Dendritic cell treated with granulocyte-macrophage colony-stimulating factor and Interleukin-4, amounts not matched to agents 40 ng/mL and 50 ng/mL, for 4 days (primary cell): Measurements from ENCODE around the gene CACNA2D2.

ENCODE experiments used
- H3K27ac Mint-ChIP-seq: one replicate; pipeline ENCODE4 v1.8.0; 2022; ENCODE audit warnings: mild to moderate bottlenecking, mixed read lengths
- H3K27me3 Mint-ChIP-seq: one replicate; pipeline ENCODE4 v1.8.0; 2022; ENCODE audit warnings: mild to moderate bottlenecking, mixed read lengths
- H3K36me3 Mint-ChIP-seq: one replicate; pipeline ENCODE4 v1.8.0; 2022; ENCODE audit warnings: low read depth, mixed read lengths
- H3K4me1 Mint-ChIP-seq: one replicate; pipeline ENCODE4 v1.8.0; 2022; ENCODE audit warnings: low read depth, mixed read lengths
- H3K4me3 Mint-ChIP-seq: one replicate; pipeline ENCODE4 v1.8.0; 2022; ENCODE audit warnings: mild to moderate bottlenecking, moderate library complexity, mixed read lengths
- H3K9me3 Mint-ChIP-seq: one replicate; pipeline ENCODE4 v1.8.0; 2022; ENCODE audit warnings: mixed read lengths
- intact Hi-C: fragments of 100-400 bp; cut with micrococcal nuclease; formaldehyde crosslinking; loops from one replicate; pipeline ENCODE4 v1.15.0; 2022

Gene CACNA2D2

DNA sequence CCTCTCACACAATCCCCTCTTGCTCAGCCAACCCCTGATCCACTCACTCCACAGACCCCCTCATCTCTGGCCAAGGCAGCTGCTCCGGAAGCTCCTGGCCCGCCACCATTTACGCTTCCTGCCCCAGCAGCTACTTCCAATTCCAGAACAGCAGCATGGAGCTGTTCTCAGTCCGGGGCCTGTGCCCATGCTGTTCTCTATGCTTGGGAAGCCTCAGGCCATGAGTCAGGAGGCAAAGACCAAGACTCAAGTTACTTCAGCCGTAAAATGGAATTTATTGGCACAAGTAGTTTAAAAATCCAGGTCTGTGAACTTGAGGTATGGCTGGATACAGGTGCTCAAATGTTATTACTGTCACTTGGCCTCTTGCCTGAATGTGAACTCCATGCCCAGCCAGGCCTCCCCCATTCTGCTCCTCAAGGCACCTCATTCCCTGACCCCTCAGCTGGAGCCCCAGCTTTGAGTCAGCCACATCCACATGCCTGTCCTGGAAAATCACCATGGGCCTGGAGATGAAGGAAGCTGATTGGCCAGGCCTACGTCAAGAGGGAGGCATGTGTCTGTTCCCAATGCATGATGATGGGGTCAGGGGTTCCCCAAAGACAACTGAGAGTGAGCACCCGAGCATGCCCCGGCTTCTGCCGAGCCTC lies 31.4 kb upstream of the CACNA2D2 start:
- H3K4me1 Mint-ChIP-seq = peaks cover 8% of the 10 kb centered on the region
- H3K36me3 Mint-ChIP-seq = no peaks in the 10 kb centered on the region
- H3K27ac Mint-ChIP-seq = no peak overlapping the region
- H3K9me3 Mint-ChIP-seq = no peaks in the 10 kb centered on the region
- intact Hi-C loops = no loop called here
- H3K27me3 Mint-ChIP-seq = peaks cover 77% of the 10 kb centered on the region
- H3K4me3 Mint-ChIP-seq = no peak overlapping the region

GRCh38 chr3:50533807-50534461 lies 30.5 kb upstream of the CACNA2D2 start:
- no peaks in the 10 kb centered on the region for H3K9me3 Mint-ChIP-seq
- no peaks in the 10 kb centered on the region for H3K36me3 Mint-ChIP-seq
- no peak overlapping the region for H3K27ac Mint-ChIP-seq
- no peak overlapping the region for H3K4me3 Mint-ChIP-seq
- peaks cover 12% of the 10 kb centered on the region for H3K4me1 Mint-ChIP-seq
- peaks cover 75% of the 10 kb centered on the region for H3K27me3 Mint-ChIP-seq
- intact Hi-C loops = no loop called here

DNA sequence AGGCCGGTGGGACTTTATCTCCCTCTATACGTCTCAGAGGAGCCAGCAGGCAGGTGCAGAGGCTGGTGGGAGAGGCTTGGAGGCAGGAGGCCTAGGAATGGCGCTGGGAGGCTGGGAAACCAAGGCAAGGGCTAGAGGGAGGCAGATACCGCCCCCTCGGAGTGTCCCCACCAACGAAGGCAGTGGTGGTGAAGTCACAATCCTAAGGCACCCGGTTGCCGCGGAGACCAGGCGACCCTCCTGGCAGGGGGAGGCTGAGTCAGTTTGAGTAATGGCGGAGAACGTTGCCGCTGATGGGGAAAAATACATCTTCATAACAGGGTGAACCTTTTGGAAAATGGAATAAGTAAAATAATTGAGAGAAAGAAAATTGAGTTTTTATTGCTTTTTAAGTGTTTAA lies 29.9 kb upstream of the CACNA2D2 start:
- no peak overlapping the region for H3K27ac Mint-ChIP-seq
- no peaks in the 10 kb centered on the region for H3K9me3 Mint-ChIP-seq
- H3K36me3 Mint-ChIP-seq = no peaks in the 10 kb centered on the region
- intact Hi-C loops = no loop called here
- H3K4me1 Mint-ChIP-seq = peaks cover 18% of the 10 kb centered on the region
- peaks cover 72% of the 10 kb centered on the region for H3K27me3 Mint-ChIP-seq
- no peak overlapping the region for H3K4me3 Mint-ChIP-seq

- H3K9me3 Mint-ChIP-seq = no peaks in the 10 kb centered on the region
Measured at GRCh38 chr3:50532062-50532705, 28.8 kb upstream of the CACNA2D2 start.

GRCh38 chr3:50531201-50531600 lies 27.8 kb upstream of the CACNA2D2 start:
- intact Hi-C loops = no loop called here
- Mint-ChIP-seq H3K9me3 (no peaks in the 10 kb centered on the region), H3K36me3 (no peaks in the 10 kb centered on the region), H3K27me3 (peaks cover 65% of the 10 kb centered on the region), H3K27ac (no peak overlapping the region), H3K4me3 (no peak overlapping the region), H3K4me1 (peaks cover 18% of the 10 kb centered on the region)

More at GRCh38 chr3:50532062-50532705, 28.8 kb upstream of the CACNA2D2 start:
- peaks cover 75% of the 10 kb centered on the region for H3K27me3 Mint-ChIP-seq
- no peak overlapping the region for H3K4me3 Mint-ChIP-seq
- H3K27ac Mint-ChIP-seq = no peak overlapping the region
- peaks cover 17% of the 10 kb centered on the region for H3K4me1 Mint-ChIP-seq
- intact Hi-C loops = no loop called here
- no peaks in the 10 kb centered on the region for H3K36me3 Mint-ChIP-seq

- H3K9me3 Mint-ChIP-seq = no peaks in the 10 kb centered on the region
Measured at GRCh38 chr3:50530001-50530970, 26.9 kb upstream of the CACNA2D2 start.

GRCh38 chr3:50525987-50526386 lies 22.6 kb upstream of the CACNA2D2 start:
- no peaks in the 10 kb centered on the region for H3K36me3 Mint-ChIP-seq
- H3K27me3 Mint-ChIP-seq = peaks cover 33% of the 10 kb centered on the region
- H3K9me3 Mint-ChIP-seq = no peaks in the 10 kb centered on the region
- intact Hi-C loops = no loop called here
- peaks cover 63% of the 10 kb centered on the region for H3K4me1 Mint-ChIP-seq
- H3K27ac Mint-ChIP-seq = peak overlapping the region; percentile 64
- no peak overlapping the region for H3K4me3 Mint-ChIP-seq

More at GRCh38 chr3:50530001-50530970, 26.9 kb upstream of the CACNA2D2 start:
- Mint-ChIP-seq H3K4me3 (no peak overlapping the region), H3K27me3 (peaks cover 60% of the 10 kb centered on the region), H3K27ac (no peak overlapping the region), H3K36me3 (no peaks in the 10 kb centered on the region), H3K4me1 (peaks cover 25% of the 10 kb centered on the region)
- intact Hi-C loops = no loop called here

DNA sequence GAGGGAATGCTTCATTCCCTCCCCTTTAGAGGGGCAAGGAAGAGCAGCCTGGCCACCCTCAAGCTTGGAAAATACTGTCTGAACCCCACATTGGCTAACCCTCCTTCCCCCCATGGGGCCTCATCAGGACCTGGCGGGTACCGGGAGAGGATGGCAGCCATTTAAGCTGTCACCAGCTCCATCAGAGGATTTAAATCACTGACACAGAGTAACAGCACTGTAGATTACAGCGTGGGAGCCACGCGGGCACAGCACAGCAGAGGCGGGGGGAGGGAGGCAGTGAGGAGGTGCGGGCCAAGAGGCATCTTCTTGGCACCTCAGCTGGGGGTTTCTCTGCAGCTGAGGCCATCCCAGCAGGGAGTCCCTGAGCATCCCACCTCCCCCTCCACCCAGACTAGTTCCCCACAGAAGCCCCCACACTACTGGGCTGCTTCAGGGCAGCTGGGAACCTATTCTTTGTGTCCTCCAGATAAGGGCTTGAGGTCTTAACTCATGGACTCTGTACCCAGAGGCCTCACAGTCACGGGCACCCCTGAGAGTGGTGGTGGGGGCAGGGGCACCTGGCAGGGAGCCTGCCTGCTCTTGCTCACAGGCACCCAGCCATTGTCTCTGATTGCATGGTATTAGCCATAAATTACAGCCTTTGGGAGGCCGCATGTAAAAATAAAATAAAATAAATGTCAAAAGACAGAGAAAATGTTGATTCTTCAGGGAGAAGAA lies 21.9 kb upstream of the CACNA2D2 start:
- Mint-ChIP-seq H3K4me1 (peaks cover 68% of the 10 kb centered on the region), H3K4me3 (no peak overlapping the region)

GRCh38 chr3:50524746-50525145 lies 21.3 kb upstream of the CACNA2D2 start:
- H3K27me3 Mint-ChIP-seq = peaks cover 28% of the 10 kb centered on the region
- H3K9me3 Mint-ChIP-seq = no peaks in the 10 kb centered on the region
- H3K36me3 Mint-ChIP-seq = no peaks in the 10 kb centered on the region
- H3K4me3 Mint-ChIP-seq = no peak overlapping the region
- peaks cover 67% of the 10 kb centered on the region for H3K4me1 Mint-ChIP-seq
- no peak overlapping the region for H3K27ac Mint-ChIP-seq
- intact Hi-C loops = no loop called here

More for the DNA sequence above, 21.9 kb upstream of the CACNA2D2 start:
- Mint-ChIP-seq H3K9me3 (no peaks in the 10 kb centered on the region), H3K27me3 (peaks cover 33% of the 10 kb centered on the region), H3K36me3 (no peaks in the 10 kb centered on the region), H3K27ac (peak overlapping the region; percentile 64)
- intact Hi-C loops = no loop called here

DNA sequence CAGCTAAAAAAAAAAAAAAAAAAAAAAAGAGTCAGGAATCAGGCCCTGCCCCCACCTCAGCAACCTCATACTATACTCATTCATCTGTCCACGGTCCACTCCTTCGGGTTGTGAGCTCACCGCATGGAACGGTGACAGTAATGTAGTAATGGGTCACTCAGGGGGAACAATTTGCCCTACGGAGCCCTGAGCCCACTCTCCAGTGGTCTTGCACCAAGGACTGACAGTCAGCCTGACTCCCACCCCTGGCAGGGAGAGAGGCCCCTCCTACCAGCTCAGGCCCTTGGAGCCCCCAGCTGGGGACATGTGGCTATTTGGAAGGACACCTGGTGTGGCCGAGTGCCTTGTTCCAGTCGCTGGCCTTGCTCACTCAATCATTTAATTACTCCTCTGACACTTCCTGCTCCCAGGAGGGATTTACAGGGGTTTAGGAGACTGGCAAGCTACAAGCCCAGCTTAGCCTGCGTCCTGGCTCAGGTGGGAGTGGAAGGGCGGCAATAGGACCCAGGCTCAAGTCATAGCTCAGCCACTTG lies 19.9 kb upstream of the CACNA2D2 start:
- Mint-ChIP-seq H3K27me3 (peaks cover 34% of the 10 kb centered on the region), H3K4me1 (peaks cover 58% of the 10 kb centered on the region), H3K36me3 (no peaks in the 10 kb centered on the region), H3K27ac (peak overlapping the region; percentile 23), H3K4me3 (no peak overlapping the region), H3K9me3 (no peaks in the 10 kb centered on the region)
- intact Hi-C loops = no loop called here

GRCh38 chr3:50521572-50521971 lies 18.1 kb upstream of the CACNA2D2 start:
- no peaks in the 10 kb centered on the region for H3K9me3 Mint-ChIP-seq
- H3K36me3 Mint-ChIP-seq = no peaks in the 10 kb centered on the region
- H3K27ac Mint-ChIP-seq = no peak overlapping the region
- H3K4me1 Mint-ChIP-seq = peaks cover 57% of the 10 kb centered on the region
- H3K27me3 Mint-ChIP-seq = peaks cover 30% of the 10 kb centered on the region
- intact Hi-C loops = no loop called here
- H3K4me3 Mint-ChIP-seq = no peak overlapping the region

- H3K4me1 Mint-ChIP-seq = peaks cover 57% of the 10 kb centered on the region
- H3K36me3 Mint-ChIP-seq = no peaks in the 10 kb centered on the region
- H3K9me3 Mint-ChIP-seq = no peaks in the 10 kb centered on the region
- no peak overlapping the region for H3K27ac Mint-ChIP-seq
- no peak overlapping the region for H3K4me3 Mint-ChIP-seq
- peaks cover 33% of the 10 kb centered on the region for H3K27me3 Mint-ChIP-seq
- intact Hi-C loops = no loop called here
Measured at GRCh38 chr3:50520849-50521248, 17.4 kb upstream of the CACNA2D2 start.
